GM21529 (cell line): ENCODE measurements around the gene ENOX1.
"Not testable (repeated sequence)": the region's sequence is repeated elsewhere in the genome, so short reads cannot be mapped to it uniquely, and the experiment has no call there.

Experiments
- ATAC-seq: cut with Tn5 transposase; IDR thresholded peaks from one replicate; pipeline ENCODE4 v1.9.1; 2021; ENCODE audit not compliant: unreplicated experiment

The ENOX1 gene

DNA sequence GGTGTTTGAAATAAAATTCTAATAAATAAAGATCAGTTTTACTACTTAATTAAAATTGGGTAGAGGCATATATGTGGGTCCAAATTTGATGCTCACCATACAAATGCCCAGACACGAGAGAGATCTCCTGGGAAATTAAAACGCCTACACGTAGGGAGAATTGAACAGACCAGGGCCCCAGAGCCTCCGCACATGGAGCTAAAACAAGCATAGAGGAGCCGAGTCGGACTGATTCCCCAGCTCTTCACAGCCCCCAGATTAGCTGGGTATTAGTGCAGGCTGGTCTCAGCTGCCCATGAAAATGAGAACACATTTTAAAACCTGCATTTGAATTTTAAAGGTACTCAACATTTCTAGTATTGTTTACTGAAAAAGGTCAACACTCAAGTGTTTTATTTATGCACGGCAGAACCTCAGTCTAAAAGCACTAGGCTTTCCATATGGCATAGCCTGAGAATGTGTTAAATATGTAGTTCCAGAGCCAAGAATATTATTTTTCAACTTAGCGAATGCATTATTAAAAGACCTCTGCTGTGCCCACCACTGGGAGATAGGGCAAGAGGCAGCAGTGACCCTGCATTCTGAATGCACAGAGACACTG lies 344.8 kb downstream of the ENOX1 start:
- ATAC-seq: no peak

DNA sequence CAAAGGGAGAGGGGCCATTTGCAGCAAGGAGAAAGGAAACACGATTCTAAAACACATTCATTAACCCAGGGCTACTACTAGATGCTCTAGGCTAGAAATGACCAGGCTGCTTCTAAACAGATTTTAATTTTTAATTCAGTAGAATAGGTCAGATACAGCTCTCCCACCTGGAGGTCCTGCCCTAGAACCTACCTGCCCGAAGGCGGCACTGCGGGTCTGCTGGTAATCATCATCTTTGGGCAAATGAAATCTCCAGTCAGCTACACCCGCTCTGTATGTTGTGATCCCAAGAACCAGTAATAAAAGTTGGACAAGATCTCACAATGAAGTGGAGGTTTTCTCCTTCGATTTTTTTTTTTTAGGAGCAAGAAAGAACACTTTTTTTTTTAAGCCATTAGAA lies 345.3 kb downstream of the ENOX1 start:
- no peak for ATAC-seq

DNA sequence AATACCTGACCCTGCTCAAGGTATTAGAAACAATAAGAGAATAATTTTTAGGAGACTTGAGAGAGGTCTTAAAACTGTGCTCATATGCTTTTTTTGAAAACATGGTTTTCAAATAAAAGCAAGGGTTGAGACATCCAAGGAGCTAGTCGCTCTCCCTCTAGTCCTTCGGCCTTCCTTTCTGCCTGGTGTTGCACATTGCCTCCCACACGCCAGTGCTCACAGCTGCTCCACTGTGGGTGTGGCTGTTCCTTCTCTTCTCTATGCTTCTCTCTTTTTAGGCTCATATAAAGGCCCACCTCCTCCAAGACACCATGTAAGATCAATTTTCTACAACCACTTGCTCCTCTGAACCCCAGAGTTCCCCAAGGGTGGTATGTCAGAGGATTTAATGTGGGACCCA lies 352.6 kb downstream of the ENOX1 start:
- ATAC-seq: no peak

DNA sequence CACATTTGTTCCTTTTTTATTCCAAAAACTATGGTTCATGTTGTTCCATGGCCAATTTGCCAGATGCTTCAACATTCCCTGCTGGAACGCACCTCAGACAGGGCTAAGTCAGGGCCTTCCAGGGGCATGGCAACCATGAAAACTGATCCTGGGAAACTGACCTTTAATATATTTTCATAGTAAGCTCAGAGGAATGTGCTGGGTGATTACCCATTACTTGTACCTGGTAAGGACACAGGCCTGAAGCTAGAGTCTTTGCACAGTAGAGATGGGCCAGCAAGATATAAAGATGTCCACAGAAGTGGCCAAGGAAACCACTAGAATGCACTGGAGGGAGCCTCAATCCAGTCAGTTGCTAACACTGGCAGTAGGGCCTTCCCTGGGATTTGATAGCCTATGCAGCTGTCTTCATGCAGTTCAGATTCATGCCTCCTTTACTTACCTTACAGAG lies 353.1 kb downstream of the ENOX1 start:
- ATAC-seq: no peak

DNA sequence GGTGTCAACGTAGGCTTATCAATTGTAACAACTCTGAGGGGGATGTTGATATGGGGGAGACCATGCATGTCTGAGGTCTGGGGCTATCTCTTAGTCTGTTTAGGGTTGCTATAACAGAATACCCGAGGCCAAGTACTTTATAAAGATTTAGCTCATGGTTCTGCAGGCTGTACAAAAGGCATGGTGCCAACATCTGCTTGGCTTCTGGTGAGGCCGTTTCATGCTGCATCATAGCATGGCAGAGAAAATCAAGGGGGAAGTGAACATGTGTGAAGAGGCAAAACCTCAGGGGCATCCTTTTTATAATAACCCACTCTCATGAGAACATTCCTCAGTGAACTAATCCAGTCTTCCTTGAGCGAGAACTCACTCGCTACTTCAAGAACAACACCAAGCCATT lies 353.8 kb downstream of the ENOX1 start:
- ATAC-seq: no peak

DNA sequence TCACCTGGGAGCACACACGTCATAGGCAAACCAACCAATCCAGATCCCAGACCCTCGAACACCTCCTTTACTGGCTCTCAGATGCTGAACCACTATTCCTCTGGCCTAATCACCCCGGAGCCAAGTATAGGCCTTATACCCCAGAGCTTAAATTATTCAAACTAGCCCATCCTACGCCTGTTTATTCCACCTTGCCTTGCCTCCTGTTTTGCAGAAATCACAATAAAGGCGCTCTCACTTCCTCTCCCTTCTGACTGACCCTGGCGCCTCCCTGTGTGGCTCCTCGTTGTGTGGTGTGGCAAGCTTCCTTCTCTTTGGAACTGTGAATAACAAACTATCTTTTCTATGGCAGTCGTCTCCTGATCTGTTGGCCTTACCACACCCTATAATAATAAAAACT lies 354.9 kb downstream of the ENOX1 start:
- no peak for ATAC-seq

DNA sequence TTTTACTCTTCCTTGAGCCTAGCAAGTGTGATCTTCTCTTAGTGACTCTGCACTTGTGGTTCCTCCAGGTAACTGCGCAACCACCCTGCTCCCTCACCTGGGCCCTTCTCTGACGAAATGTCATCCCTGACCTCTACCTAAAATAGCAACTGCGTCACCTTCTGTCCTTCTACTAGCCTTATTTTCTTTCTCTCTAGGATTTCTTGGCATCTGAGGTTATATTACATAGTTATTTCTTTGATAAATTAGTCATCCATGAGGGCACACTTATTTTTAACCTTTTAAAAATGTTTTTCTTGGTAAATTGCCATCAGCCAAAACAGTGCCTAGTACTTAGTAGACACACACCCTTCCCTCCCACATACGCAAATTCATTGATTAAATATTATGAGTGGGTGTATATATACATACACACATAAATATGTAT lies 355.5 kb downstream of the ENOX1 start:
- no peak for ATAC-seq

DNA sequence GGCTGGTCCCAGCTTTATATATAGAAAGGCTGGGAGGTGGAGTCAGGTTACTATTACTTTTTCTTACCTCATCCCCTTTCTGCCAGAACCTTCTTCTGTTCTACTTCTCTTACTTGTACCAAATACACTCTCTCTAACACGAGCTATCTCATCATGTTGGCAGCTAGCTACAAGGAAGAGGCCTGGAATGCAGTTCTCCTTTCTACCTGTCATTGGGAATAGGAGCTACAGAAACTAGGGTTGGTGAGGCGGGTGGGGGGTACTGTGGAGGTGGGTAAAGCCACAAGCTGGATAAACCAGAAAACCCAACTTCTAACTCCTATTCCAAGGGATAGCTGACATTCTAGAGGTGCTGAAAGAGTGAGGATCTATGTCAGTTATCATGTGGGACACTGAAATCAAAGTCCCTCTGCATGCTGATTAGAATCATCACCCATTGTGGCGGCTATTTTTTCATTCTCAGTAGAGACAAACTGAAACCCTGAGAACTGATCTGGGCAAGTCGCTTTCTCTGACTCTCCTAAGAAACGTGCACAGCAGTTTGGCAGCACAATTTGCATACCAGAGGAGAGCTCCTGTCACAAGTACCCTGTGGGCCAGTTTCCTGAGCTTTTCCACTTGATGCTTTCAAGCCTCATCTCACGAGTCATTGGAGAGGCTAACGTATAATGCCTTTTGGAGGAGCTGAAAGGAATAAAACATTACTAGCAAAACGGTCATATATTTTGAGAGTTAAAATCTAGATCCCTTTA lies 358.1 kb downstream of the ENOX1 start:
- no peak for ATAC-seq

DNA sequence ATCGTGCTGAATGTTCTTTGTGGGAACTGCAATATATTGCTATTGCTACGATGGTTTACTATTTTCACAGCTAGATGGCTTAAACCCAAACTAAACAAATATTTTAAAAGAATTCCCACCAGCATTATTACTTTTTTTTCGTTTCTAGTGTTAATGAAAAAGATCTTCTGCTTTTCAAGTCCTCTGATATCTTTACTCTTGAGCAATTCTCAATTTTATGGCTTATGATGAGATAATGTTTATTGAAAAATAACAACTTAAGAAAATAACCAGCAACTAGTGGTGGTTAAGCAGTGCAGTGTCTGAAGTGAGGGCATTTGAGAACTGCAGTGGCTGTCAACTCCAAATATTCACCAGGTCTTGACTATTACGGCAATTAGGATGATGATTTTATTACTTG lies 360.4 kb downstream of the ENOX1 start:
- no peak for ATAC-seq

DNA sequence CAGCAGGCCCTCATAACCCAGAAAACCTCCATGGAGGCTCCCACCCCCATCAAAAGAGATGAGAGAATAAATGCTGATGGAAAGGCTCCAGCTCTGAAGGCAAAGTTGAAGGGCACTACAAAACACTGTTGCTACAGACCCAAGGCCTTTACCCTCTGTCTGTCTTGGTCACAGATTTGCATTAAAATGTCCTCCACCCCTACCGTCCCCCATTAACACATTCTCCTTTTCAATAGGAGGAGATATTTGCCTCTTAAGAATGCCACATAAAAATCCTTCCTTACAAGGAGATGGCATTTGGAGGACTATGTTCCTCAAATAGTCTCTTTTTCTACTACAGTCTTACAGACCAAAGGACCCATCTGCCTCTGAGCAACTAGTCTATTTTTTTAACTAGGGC lies 361.5 kb downstream of the ENOX1 start:
- ATAC-seq: no peak

DNA sequence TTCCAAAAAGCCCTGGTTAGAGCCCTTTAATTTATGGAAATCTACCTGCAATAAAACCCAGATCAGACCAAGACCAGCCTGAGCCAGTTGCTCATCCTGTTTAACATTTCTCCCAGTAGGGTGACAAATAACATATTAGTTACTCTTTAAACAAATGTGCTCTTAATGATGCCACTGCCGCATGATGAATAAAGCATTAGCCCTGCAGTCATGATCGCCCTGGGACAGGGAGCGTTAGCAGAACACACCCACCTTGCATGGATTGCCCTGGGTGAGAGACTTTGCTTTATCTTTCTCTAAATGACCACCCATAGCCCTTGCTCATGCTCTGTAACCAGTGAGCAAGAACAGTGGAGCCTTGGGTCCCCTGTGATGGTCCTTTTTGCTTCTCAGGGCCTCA lies 362.4 kb downstream of the ENOX1 start:
- ATAC-seq: no peak

DNA sequence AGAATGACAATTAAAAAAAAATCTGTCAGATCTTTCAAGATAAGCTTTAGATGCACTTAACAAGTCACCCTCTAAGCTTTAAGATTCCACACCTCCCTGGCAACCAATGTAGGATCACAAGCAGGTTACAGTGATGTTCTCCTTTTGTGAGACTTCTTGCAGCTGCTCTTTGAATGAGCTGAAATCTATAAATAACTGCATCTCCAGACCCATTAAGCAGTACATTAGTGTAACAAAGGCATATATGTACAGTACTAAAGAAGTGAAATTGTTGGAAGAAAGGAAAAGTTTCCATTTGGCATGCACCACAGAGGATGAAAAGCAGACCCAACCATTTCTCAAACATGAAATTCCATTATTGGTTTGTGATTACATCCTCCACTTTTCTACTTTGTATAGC lies 364.7 kb downstream of the ENOX1 start:
- no peak for ATAC-seq

DNA sequence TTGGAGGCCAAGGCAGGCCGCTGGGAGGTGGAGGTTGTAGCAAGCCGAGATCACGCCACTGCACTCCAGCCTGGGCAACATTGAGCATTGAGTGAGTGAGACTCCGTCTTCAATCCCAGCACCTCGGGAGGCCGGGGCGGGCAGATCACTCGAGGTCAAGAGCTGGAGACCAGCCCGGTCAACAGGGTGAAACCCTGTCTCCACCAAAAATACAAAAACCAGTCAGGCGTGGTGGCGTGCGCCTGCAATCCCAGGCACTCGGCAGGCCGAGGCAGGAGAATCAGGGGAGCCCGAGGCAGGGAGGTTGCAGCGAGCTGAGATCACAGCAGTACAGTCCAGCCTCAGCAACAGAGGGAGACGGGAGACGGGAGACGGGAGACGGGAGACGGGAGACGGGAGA lies 369.9 kb downstream of the ENOX1 start:
- ATAC-seq: not testable (repeated sequence)

DNA sequence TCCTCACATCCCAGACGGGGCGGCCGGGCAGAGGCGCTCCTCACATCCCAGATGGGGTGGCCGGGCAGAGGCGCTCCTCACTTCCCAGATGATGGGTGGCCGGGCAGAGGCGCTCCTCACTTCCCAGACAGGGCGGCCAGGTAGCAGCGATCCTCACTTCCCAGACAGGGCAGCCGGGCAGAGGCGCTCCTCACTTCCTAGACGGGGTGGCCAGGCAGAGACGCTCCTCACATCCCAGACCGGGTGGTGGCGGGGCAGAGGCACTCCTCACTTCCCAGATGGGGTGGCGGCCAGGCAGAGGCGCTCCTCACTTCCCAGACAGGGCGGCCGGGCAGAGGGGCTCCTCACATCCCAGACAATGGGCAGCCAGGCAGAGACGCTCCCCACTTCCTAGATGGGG lies 370.4 kb downstream of the ENOX1 start:
- ATAC-seq: not testable (repeated sequence)

DNA sequence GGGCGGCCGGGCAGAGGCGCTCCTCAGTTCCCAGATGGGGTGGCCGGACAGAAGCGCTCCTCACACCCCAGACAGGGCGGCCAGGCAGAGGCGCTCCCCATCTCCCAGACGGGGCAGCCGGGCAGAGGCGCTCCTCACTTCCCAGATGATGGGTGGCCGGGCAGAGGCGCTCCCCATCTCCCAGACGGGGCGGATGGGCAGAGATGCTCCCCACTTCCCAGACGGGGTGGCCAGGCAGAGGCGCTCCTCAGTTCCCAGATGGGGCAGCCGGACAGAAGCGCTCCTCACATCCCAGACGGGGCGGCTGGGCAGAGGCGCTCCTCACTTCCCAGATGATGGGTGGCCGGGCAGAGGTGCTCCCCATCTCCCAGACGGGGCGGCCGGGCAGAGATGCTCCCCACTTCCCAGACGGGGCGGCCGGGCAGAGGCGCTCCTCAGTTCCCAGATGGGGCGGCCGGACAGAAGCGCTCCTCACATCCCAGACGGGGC lies 370.8 kb downstream of the ENOX1 start:
- ATAC-seq: not testable (repeated sequence)

DNA sequence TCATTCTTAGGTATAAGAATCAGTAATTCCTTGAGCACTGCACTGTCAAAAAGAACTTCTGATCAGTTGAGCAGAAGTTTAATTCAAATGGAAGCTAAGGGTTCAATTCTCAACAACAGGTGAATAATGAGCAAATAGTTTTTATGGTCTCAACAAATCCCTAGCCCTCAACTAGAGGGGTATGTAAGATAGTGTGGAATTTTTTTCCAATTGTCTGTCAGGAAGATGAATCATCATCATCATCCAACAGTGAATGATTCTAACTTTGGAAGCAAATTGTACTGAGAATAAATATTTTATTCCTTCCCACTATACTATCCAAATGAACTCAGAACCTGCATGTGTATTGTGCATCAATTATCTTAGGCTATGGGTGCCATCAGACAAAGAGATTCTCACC lies 372.7 kb downstream of the ENOX1 start:
- ATAC-seq: no peak

DNA sequence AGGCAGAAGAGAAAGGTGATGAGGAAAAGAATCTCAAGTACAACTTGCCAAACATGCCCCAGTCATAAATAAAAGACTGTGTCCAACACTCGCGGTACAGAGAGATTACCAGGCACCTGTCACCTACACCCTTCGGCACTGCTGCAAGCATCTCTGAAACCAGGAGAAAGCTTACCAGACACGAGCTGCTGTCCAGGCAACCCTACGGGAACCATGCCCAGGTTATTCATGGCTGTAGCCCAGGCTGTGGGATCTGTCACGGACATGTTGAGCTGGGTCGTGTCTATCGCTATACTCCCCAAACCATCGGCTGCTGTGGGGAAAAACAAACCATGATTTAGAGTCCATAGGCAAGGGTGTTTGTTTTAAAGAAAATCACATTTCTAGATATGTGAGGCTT lies 375.0 kb downstream of the ENOX1 start:
- ATAC-seq: no peak

DNA sequence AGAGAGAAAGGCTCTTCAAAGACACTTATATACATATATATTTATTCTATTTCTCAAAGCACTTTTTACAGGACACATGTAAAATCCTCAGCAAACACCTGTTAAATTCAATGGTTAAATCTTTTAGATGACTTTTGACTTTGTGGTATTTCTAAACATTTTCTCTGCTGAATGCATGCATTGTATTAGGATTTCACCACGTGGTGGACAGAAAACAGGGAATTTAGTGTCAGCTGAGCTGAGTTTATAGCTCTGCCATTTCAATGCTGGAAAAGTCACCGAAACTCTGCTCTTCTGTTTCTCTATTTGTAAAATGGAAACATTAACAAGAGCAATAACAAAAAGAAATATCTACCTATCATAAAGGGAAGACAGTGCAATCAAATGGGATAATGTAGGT lies 375.6 kb downstream of the ENOX1 start:
- ATAC-seq: no peak

DNA sequence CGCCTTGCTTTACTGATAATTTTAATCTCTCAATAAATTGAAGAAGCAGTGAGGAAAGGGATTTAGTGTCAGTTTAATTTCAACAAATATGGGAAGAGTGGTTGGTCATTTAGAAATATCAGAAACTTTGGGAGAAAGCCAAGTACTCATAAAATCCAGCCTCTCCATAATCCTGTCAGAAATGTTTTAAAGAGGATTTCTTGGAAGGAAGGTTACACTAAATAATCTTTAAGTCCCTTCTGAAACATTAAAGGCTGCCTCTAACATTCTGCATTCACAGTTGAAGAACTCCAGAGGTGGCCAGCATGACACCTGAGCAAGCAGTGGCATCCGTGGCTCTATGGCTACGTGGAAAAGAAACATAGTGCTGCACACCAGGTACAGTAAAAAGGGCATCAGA lies 378.5 kb downstream of the ENOX1 start:
- ATAC-seq: no peak

DNA sequence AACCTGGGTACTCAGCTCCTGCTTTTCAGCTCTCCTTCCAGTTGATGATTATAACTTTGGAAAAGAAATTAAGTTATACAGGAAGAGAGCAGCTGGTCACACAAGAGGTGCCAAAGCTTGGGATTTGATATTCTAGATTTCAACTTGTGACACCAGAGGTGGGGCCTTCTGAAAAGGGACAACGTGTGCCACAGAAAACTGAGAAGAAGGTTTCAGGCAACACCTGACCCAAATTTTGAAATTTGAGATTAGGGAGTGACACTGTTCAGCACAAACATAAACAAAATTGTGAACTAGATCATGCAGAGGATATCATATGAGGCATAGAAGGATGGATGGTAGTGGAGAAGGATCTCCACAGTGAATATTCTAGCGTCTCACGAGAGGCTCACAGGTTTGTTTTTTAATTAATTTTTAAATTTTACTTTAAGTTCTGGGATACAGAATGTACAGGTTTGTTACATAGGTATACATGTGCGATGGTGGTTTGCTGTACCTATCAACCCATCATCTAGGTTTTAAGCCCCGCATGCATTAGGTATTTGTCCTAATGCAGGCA lies 379.7 kb downstream of the ENOX1 start:
- ATAC-seq: no peak

DNA sequence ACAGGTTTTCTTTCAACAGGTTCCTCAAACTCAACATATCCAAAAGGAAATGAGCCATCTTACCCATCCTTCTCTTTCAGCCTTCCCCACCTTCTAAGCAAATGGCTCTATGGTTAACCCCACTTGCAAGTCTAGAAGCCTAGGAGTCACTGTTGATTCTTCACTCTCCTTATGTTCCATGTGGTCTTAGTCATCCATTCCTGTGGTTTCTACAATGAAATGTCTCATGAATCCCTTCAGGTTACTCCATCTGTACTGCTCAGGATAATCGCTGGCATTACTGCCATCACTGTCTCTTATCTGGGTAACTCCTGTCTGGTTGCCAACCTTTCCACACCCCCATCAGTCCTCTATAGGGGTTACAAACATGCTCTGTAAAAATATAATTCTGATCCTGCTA lies 381.3 kb downstream of the ENOX1 start:
- no peak for ATAC-seq

DNA sequence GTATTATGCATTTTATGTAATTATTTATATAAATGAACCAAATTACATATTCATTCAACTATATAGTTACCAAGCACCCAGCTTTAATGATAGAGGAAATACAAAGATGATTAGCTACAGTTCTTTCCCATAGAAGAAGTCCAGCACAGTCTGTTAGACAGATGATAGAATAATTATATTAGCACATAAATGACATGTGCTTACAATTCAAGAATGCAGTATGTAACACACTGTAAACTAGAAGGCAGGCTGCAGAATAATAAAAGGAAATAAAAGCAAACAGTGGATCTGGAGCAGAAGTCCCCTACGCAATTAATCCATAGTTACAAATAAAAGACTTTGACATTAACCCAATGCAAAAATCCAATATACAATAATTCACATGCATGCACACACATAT lies 384.4 kb downstream of the ENOX1 start:
- ATAC-seq: no peak
